WERI-Rb-1 (cell line): ENCODE results near the gene FBXL5.

Source experiments
- DNase-seq: peaks from one replicate; pipeline ENCODE4 v3.0.0-alpha.2; 2020
- H3K27ac ChIP-seq: fragments of 250-450 bp; sonication (Bioruptor Pico); 2 replicates; pipeline ENCODE4 v1.5.1; 2020; ENCODE audit warnings: mild to moderate bottlenecking, moderate library complexity
- H3K27me3 ChIP-seq: fragments of 250-450 bp; sonication (Bioruptor Pico); 2 replicates; pipeline ENCODE4 v1.5.1; 2021; ENCODE audit warnings: mild to moderate bottlenecking, low read depth, moderate library complexity; ENCODE audit not compliant: insufficient read depth, severe bottlenecking
- H3K36me3 ChIP-seq: fragments of 250-450 bp; sonication (Bioruptor Pico); 2 replicates; pipeline ENCODE4 v1.5.1; 2020; ENCODE audit warnings: mild to moderate bottlenecking, moderate library complexity
- H3K4me3 ChIP-seq: 2 replicates; pipeline ENCODE4 v1.5.1; 2011; ENCODE audit warnings: low read depth, mild to moderate bottlenecking, control low read depth, low read length
- H3K9me3 ChIP-seq: fragments of 250-450 bp; sonication (Bioruptor Pico); 2 replicates; pipeline ENCODE4 v1.5.1; 2021; ENCODE audit warnings: mild to moderate bottlenecking, moderate library complexity; ENCODE audit not compliant: severe bottlenecking
- TF ChIP-seq, protein P1 (sequence below): IDR thresholded peaks from 2 replicates; pipeline ENCODE4 v1.5.1; 2011; ENCODE audit warnings: low read depth, mild to moderate bottlenecking, control low read depth, inconsistent platforms, low read length

Gene FBXL5

DNA sequence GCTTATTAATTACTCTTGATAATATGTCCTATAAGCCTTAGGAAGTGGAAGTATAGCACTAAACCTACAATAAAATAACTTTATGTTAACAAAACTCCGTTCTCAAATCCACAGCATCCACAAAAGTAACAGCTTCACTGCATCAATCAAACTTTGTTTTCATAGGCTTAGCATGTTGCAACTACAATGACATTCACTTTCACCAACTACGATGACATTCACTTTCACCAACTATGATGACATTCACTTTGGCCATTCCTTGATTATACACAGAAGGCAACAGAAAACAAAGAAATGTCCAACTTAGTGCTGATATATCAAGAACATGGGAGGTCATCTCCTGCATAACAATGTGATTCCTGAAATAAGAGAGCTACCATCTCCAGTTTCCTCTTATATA is 44.3 kb downstream of the FBXL5 start:
- Histone ChIP-seq H3K9me3 (no peaks in the 10 kb centered on the region), H3K36me3 (peaks cover 26% of the 10 kb centered on the region), H3K4me3 (no peak overlapping the region), H3K27ac (no peak overlapping the region), H3K27me3 (no peaks in the 10 kb centered on the region)
- DNase-seq, result no peak
- TF ChIP-seq, protein P1, sequence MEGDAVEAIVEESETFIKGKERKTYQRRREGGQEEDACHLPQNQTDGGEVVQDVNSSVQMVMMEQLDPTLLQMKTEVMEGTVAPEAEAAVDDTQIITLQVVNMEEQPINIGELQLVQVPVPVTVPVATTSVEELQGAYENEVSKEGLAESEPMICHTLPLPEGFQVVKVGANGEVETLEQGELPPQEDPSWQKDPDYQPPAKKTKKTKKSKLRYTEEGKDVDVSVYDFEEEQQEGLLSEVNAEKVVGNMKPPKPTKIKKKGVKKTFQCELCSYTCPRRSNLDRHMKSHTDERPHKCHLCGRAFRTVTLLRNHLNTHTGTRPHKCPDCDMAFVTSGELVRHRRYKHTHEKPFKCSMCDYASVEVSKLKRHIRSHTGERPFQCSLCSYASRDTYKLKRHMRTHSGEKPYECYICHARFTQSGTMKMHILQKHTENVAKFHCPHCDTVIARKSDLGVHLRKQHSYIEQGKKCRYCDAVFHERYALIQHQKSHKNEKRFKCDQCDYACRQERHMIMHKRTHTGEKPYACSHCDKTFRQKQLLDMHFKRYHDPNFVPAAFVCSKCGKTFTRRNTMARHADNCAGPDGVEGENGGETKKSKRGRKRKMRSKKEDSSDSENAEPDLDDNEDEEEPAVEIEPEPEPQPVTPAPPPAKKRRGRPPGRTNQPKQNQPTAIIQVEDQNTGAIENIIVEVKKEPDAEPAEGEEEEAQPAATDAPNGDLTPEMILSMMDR, result no peak

DNA sequence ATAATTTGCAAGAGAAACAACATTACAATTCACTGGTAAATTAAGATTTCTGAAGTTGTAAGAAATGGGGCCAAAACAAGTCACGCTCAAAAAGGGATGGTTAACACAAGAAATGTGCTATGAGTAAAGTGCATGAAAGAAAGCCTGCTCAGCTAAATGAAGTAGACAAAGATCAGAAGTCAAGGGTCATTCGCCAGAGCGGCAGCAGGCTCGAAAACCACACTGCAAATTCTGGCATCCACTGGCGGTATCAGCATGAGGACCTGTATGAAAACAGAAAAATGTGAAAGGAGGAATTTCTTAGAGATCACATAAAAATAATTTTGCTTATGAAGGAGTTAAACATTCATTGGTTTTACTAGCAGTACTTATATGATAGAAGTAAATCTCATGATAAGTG is 49.6 kb downstream of the FBXL5 start:
- H3K36me3 ChIP-seq, result peaks cover 35% of the 10 kb centered on the region

DNA sequence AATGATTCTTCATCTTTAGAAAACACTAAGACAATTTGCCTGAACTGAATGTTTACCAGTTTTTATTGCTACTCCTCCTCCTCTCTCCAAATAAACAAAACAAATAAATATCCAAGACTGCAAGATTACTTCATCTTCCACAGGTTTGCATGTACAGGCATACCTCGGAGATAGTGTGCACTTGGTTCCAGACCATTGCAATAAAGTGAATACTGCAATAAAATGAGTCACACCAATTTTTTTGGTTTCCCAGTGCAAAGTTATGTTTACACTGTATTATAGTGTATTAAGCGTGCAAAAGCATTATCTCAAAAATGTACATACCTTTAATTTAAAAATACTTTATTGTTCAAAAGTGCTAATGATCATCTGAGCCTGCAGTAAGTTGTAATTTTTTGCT is 53.3 kb downstream of the FBXL5 start:
- Histone ChIP-seq H3K27ac (no peak overlapping the region), H3K27me3 (no peaks in the 10 kb centered on the region), H3K9me3 (no peaks in the 10 kb centered on the region), H3K4me3 (no peak overlapping the region), H3K36me3 (peaks cover 29% of the 10 kb centered on the region)
- TF ChIP-seq, protein P1, result no peak
- no peak for DNase-seq

More for the DNA sequence above, 49.6 kb downstream of the FBXL5 start:
- no peaks in the 10 kb centered on the region for H3K27me3 ChIP-seq
- no peak overlapping the region for H3K4me3 ChIP-seq
- no peaks in the 10 kb centered on the region for H3K9me3 ChIP-seq
- no peak overlapping the region for H3K27ac ChIP-seq
- no peak for DNase-seq
- TF ChIP-seq, protein P1, result no peak

DNA sequence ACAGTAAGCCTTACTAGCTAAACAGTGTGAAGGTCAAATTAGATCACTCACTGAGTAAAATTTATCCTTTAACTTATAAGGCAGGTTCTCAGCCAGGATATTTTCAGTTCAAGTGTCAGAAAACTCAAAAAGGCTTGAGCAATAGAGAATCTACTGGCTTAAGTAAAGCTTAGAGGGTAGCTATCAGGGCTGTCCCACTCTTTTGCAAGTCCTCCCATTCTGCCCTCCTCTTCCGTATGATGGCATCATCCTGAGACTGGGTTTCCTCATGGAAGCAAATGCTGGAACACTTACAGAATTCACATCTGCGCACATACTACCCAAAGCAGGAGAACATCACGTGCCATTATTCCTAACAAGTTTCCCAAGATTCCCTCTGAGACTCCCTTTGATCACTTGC is 55.0 kb downstream of the FBXL5 start:
- TF ChIP-seq, protein P1, result no peak
- H3K27ac ChIP-seq, result no peak overlapping the region

DNA sequence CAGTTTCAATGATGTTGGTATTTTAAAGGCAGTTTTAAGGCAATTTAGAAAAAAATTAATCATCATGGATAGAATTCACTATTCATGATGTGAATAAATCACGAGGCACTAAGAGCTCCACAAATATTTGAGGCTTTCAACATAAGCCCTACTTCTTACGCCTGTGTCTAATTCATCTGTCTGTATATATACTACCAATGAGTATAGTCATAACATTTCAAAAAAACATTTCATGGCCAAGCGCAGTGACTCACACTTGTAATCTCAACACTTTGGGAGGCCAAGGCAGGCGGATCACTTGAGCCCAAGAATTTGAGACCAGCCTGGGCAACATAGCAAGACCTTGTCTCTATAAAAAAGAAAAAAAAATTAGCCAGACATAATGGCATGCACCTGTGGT is 56.5 kb downstream of the FBXL5 start:
- TF ChIP-seq, protein P1, result no peak
- Histone ChIP-seq H3K27ac (no peak overlapping the region), H3K4me3 (no peak overlapping the region), H3K9me3 (no peaks in the 10 kb centered on the region), H3K27me3 (no peaks in the 10 kb centered on the region), H3K36me3 (peaks cover 18% of the 10 kb centered on the region)
- no peak for DNase-seq

More for the DNA sequence above, 55.0 kb downstream of the FBXL5 start:
- Histone ChIP-seq H3K9me3 (no peaks in the 10 kb centered on the region), H3K36me3 (peaks cover 21% of the 10 kb centered on the region), H3K27me3 (no peaks in the 10 kb centered on the region), H3K4me3 (no peak overlapping the region)
- no peak for DNase-seq

DNA sequence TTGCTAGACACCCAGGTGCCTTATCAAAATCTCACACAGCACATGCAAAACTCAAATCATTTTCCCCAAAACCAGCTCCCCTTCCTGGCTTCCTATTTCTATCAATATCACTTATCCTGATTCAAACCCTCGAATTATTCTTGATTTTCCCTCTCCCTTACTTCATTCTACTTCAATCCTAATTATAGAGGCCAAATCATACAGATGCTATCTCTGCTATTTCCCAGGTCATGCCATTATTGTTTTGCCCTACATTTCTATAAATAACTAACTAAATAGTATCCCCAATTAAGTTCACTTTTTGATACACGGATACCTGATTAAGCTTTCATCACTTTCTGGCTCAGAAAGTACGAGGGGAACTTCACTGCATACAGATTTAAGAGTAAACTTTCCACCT is 62.4 kb downstream of the FBXL5 start:
- no peaks in the 10 kb centered on the region for H3K27me3 ChIP-seq
- H3K27ac ChIP-seq, result no peak overlapping the region
- H3K36me3 ChIP-seq, result no peaks in the 10 kb centered on the region; the same call in none of the 2 replicates
- TF ChIP-seq, protein P1, result no peak
- no peak overlapping the region for H3K4me3 ChIP-seq
- no peaks in the 10 kb centered on the region for H3K9me3 ChIP-seq
- no peak for DNase-seq
